NCI-H1092 (cell line): Measurements from ENCODE around the gene NIT2.
A peak's percentile ranks its signal among the peaks of the same experiment; 100 is the strongest.
"Not testable (repeated sequence)": the region's sequence is repeated elsewhere in the genome, so short reads cannot be mapped to it uniquely, and the experiment has no call there.

Experiments
- DNase-seq: peaks from one replicate; lab custom pipeline; 2025; lab: John Stamatoyannopoulos, UW

NIT2 gene, protein sequence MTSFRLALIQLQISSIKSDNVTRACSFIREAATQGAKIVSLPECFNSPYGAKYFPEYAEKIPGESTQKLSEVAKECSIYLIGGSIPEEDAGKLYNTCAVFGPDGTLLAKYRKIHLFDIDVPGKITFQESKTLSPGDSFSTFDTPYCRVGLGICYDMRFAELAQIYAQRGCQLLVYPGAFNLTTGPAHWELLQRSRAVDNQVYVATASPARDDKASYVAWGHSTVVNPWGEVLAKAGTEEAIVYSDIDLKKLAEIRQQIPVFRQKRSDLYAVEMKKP

DNA sequence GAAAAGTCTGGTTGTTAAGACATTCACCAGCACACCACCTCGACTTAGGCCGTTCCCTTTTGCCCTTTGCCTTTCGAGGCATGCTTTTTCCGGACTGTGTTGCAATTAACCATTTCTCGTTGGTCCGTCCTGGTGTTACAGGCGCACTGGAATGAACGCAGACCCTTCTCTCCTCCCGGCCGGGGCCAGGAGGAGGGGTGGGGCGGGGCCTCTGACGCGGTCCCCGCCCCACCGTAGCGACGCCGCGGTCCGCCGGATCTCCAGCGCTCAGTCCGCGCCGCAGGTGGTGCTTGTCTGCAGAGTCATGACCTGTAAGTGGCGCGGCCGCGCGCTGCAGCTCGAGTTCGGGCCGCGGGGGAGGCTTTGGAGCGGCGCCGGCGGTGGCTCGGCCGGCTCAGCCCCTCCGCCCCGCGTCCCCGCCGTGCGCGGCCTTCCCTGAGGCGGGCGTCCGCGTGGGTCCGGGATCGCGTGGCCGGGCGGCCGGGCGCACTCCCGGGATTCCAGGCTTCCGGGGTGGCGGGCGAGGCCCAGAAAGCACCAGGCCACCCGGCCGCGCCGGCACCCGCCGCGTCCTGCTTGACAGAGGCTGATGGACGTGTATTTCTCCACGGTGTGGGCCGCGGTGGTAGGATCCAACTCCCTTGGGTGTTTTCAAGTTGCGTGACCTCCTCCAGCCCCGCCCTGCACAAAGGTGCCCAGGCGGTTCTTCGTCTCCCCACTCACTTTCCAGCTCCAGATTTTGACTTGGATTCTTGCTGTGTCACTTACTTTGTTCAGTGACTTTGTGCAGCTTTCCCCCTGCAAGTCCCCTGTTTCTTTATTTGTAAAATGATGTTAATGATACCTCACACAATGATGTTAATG, at the start of gene NIT2:
TSS of gene NIT2 (plus strand) at position 270 of the 864 bp plus-strand sequence. CDS start at position 305, 35 bp downstream.
- peak; percentile 76 for DNase-seq

DNA sequence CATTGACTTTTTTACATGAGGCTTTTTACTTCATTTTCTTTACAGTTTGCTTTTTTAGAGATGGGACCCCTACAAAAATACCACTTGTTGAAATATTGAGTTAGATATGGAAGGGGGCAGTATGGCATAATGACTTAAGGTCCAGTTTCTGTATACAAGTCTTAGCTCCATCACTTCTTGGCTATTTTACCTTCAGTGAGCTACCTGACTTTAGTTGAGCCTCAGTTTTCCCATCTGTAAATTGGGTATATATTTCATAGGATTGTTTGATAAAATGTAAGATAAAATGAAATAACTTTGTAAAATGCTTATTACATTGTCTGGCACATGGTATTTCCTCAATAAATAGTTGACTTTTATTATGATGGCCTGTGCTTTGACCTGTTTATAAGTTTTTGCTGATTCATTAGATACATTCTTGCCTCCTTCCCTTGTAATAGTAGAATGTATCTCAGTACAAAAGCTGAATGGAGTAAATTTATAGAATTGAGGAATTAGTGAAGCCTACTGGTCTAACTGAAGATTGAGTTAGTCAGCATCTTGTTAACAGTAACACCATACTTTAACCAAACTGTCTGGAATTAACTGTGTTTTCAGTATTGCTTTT, 46.2 kb upstream of the NIT2 start:
- DNase-seq, result no peak

DNA sequence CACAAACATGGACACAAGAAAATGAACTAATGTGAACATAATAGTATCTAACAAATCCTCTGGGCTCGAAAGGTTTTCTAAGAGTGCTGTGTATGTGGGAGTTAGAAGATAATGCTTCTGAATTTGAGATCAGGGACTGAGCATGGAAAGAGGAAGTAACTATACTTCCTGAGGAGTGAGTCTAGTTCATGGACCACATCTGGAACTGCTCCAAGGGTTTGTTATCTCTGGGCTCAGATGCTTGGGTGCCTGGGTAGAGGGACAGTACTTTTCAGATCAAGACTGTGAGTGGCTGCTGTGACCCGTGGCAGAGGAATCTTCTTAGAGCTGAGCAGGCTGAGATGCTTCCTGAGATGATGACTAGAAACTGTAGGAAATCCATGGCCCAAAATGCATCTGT, 45.2 kb upstream of the NIT2 start:
- no peak for DNase-seq

DNA sequence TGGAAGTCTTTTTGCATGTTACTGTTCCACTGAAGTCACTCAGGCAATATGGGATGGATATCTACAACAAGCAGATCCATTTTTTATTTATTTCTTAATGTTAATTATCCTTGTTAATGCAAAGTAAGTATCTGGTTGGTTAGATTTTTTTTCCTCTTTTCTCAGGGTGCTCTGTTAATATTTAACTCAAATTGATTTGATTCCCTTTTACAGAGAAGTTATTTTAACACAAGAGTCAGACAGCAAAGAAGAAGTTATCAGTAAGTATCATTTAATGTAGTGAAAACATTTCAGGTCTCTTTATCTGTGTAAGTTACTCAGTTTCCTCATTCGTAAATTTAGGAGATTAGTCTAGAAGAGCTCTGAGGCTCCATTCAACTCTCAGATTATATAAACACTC, 39.5 kb upstream of the NIT2 start:
- DNase-seq, result no peak

DNA sequence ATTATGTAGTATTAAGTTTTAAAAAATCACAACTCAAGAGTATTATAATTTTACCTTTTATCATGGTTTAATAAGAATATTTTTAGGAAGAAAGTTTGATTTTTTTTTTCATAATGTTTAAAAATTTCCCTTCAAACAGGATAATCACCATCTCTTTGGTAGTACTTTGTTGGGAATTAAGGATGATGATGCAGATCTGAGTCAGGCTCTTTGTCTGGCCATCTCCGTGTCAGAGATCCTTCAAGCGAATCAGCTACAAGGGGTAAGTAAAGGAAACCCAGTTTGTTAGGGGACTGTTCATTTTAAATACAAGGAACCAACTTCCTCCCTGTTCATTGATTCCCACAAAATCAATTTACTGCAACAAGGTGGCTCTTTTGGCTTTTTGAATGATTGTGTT, 36.8 kb upstream of the NIT2 start:
- no peak for DNase-seq

DNA sequence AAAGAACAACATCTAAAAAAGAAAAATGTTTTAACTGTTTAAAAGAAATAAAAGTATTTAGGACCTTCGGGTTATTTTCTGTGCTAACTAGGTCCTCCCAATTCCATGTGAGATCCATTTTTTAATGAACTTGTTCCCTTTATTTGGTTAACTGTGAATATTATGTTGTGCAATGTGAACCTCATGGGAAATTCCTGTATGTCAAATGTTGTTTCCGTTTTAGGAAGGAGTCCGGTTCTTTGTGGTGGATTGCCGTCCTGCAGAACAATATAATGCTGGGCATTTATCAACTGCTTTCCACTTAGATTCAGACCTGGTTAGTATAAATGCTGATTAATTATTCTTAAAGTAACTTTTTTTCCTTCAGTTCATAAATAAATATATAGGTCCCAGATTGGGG, 35.5 kb upstream of the NIT2 start:
- no peak for DNase-seq

DNA sequence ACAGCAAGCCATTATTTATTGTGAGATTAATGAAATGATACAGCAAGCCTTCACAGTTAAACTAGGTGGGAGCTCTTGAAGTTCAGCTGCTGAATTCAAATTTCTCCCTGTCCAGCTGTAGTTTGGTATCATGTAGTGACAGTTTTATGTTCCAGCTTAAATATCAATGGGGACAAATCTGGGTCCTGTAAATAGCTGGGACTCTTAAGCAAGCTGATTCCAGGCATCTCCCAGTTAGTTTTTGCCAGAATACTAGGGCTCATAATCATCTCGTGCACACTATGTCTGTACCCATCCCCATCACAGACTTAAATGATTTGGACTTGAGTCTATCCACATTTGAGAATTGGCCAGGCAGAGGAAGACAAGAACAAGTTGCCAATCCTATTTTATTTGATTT, 27.9 kb upstream of the NIT2 start:
- DNase-seq, result no peak

DNA sequence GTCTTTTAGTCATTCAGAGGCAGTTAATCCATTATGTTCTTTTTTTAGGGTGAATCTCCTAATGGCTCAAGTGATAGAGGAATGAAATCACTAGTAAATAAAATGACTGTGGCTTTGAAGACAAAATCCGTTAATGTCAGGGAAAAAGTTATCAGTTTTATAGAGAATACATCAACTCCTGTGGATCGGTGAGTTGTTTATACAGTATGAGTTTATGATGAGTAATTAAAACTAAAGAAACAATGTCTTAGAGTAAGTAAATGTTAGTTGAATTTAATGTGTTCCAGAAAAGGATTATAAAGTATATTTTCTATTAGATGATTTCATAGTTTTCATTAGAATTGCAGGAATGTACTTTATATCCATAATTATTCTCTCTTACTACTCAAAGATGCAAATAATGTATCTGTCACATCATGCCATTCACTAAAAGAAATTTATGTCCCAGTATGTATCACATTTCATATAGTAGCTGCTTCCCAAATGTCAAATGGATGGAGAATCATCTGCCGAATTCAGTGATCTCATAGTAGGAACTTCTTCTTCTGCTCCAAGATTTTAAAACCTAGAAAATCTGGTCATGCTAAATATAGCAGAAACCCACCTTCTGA, 24.1 kb upstream of the NIT2 start:
- no peak for DNase-seq

DNA sequence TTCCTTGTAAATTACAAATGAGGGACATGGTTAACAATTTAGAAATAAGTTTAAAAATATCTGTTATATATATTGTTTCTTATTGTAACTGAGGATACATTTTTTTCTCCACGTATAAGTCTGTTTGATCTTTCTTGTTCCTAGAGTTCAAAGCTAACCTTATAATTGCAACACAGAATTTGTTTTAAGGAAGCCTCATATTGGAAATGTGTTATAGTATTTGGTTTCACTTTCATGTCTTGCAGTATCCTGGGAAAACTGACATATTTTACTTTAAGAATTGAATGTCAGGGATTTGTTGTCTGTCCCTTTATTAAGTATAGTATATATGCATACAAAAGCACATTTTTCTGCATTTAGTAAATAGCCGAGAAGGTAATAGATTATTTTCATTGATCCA, 23.5 kb upstream of the NIT2 start:
- no peak for DNase-seq

DNA sequence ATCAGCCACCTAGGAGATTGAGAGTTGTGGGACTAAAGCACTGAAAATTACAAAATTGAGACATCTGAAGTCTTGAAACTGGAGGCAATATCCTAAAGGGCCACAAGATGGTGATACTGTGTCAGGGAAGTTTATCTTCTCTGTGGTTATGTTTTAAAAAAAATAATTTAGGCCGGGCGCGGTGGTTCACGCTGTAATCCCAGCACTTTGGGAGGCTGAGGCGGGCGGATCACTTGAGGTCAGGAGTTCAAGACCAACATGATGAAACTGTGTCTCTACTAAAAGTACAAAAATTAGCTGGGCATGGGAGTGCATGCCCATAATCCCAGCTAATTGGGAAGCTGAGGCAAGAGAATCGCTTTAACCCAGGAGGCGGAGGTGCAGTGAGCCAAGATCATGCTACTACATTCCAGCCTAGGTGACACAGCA, 17.9 kb upstream of the NIT2 start:
- DNase-seq, result peak; percentile 5

DNA sequence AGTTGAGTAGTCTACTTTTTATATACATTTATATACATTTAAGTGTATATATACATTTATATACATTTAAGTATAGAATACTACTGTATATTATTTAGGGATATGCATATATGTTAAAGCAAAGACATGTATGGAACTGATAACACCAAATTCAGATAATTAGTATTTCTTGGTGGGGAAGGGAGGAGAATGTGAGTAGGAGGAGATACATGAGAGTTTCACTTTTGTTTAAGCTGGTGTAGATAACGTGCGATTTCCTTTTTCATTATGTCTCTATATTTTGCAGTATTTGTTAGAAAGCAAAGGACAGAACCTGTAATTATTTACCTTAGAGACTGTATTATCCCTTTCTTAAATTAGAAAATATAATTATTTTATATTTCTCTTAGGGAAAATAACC, 16.6 kb upstream of the NIT2 start:
- no peak for DNase-seq

DNA sequence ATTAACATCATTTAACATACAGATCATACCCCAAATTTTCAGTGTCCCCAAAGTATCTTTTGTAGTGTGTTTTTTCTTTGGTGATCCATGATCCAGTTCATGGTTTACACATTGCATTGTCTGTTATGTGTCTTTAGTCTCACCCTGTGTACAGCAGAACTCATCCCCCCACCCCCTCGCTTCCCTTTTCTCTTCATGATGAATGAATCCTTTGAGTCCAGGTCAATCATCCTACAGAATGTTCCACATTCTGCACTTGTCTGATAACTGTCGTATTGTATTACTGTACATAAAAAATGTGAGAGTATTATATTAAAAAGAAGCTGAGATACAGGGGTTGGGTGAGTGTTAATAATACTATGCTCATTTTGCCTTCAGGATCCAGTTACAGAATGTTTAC, 14.6 kb upstream of the NIT2 start:
- DNase-seq, result no peak

DNA sequence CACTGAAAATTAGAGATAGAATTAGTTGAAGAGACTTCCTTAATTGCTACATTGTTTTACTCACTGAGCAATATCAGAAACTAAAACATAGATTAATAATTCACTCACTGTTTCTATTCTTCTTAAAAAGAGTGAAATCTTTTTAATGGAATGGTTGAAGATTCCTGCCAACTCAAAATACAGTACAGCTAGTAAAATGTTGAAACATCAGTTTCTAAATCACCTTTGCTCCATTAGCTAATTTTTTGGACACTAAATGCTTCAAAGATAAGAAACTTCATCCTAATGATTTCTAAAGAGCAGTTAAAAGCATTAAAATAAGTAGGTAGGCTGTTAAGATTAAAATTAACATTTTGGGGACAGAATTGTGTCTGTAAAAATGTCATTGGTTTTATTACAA, 10.5 kb upstream of the NIT2 start:
- no peak for DNase-seq

DNA sequence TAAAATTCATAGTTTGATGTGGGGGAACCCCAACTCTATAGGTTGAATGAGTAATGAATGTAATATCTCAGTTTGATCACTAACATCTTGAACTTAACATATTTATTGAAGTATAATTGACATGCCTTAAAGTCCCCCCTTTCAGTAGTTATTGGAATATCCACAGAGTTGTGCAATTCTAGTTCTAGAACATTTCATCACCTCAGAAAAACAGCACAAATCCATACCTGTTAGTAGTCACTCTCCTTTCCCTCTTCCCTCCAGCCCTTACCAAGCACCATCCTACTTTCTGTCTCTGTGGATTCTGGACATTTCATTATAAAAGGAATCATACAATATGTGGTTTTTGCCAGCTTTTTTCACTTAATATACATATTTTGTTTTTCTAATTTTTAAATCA, 8.7 kb upstream of the NIT2 start:
- no peak for DNase-seq

DNA sequence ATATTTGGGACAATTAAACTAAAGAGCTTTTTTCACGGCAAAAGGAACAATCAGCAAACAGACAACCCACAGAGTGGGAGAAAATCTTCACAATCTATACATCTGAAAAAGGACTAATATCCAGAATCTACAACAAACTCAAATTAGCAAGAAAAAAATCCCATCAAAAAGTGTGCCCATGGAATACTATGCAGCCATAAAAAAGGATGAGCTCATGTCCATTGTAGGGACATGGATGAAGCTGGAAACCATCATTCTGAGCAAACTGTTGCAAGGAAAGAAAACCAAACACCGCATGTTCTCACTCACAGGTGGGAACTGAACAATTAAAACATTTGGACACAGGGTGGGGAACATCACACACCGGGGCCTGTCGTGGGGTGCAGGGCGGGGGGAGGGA, 7.2 kb upstream of the NIT2 start:
- not testable (repeated sequence) for DNase-seq

DNA sequence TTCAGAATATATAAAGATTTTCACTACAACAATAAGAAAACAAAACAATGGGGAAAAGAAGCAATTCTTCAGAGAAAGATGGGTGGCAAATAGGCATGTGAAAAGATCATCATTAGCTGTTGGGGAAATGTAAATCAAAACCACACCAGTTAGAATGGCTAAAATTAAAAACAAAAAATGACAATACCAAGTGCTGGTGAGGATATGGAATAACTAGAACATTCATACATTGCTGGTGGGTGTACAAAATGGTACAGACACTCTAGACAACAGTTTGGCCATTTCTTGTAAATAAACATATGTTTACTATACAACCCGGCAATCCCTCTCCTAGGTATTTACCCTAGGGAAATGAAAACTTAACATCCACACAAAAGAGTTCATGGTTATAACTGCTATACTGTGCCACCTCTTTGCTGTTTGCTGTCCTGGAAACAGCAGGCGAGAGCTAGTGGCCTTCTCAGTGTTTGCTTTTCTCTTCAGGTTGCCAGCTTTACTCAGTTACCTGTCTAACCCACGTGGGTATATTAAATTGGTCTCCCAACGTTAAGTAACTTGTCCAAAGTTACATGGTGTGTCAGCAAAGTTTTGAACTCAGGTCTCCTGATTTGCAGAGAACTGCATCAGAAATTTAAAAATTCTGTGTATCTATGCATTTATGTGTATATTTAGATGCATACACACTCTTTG, 4.6 kb upstream of the NIT2 start:
- no peak for DNase-seq

DNA sequence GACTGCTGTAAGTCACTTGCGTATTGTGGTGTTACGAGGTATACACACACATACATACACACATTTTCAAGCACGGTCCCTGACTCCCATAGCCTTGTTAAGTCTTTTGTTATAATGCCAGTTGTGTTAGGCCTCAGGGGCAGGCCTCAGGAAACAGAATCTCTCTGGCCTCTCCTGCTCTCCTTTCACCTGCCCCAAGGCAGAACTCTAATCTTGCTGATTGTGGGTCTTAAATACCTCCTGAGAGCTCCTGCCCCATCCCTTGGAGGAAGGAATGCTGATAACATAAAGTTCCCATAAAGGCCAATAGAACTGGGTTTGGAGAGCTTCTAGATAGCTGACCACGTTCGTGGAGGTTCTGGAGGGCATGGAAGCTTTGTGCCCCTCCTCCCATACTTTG, 3.9 kb upstream of the NIT2 start:
- no peak for DNase-seq

DNA sequence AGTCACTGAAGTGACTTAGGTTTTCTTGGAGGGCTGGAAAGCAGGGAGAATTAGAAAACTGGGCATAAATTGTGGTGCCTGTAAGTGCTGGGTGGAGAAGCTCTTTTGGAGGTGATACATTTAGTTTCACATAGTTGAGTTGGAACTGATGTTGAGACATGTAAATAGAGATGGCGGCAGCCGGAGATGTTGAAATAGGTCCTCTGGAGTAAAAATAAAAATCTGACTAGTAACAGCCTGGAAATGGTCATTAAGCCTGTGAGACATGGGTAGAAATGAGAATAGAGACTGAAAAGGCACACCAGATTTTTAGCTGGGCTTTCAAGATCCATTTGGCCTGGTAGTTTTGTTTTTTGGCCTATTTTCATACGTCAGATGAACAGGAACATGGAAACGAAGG, 2.9 kb upstream of the NIT2 start:
- DNase-seq, result no peak

DNA sequence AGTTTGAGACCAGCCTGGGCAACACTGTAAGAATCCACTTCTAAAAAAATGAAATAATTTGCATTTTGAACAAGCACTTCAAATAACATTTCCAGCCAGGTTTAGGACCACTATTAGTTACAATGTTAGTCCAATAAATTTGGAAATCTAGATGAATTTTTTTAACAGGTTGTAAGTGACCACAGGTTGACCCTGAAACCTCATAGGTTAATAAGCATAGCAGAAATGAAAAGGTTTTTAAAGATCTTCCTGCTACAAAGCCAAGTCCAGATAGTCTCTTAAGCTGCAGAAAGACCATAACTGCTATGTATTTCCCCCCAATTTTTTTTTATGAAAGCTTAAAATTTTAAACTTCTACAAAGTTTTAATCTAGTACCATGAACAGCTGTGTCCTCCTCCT, 1.5 kb upstream of the NIT2 start:
- DNase-seq, result no peak

DNA sequence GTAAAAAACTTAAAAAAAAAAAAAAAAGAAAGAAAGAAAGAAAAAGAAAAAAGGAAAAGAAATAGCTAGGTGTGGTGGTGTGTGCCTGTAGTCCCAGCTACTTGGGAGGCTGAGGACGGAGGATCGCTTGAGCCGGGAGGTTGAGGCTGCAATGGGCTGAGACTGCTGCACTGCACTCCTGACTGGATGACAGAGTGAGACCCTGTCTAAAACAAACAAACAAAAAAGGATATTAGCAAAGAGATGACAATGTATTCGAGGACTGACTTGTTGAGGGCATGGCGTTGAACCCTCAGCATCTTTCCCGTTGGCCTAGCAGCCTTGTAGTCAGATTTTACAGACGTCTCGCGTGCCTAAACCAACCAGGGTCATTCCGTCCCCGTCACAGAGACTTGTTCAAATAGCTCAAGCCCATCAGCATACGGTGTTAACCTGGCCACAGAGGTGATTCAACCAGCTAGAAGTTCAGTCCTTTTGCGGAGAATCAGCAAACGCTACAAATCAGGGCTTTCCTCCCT, 528 bp upstream of the NIT2 start:
- DNase-seq, result no peak

DNA sequence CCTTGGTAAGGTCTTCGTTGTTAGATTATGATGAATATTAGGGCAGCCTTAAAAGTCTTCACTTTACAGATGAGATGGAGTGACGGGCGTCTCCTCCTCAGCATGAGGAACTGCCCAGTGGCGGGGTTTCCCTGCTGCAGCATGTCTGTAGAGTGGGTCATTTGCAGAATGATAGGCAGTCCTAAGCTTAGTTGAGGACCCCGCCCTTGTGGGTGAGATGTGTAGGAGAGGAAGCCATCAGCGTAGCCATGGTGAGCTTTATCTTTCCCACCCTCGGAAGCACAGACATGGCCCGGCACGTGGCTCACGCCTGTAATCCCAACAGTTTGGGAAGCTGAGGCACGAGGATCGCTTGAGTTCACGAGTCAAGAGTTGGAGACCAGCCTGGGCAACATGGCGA, 877 bp downstream of the NIT2 start:
- DNase-seq, result no peak

DNA sequence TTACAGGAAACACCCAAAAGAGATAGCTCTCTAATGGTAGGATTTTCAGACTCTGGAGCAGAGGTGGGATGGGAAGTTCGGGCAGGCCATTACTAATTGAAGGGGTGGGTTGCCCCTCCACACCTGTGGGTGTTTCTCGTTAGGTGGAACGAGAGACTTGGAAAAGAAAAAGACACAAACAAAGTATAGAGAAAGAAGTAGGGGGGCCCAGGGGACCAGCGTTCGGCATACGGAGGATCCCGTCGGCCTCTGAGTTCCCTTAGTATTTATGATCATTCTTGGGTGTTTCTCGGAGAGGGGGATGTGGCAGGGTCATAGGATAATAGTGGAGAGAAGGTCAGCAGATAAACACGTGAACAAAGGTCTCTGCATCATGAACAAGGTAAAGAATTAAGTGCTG, 1.7 kb downstream of the NIT2 start:
- not testable (repeated sequence) for DNase-seq
